GM19238 (cell line): ENCODE data around the gene ZFP69B.
"Not testable (repeated sequence)": the region's sequence is repeated elsewhere in the genome, so short reads cannot be mapped to it uniquely, and the experiment has no call there.

Experiments used
- DNase-seq: peaks from one replicate; pipeline ENCODE4 v3.0.0; 2011; ENCODE audit warnings: low spot score; ENCODE audit not compliant: insufficient read length

ZFP69B gene

GRCh38 chr1:40435876-40436275 is 14.4 kb upstream of the ZFP69B start:
- no peak for DNase-seq

GRCh38 chr1:40438391-40439015 is 11.8 kb upstream of the ZFP69B start:
- no peak for DNase-seq

- DNase-seq = no peak
Measured at GRCh38 chr1:40439247-40439646, 11.0 kb upstream of the ZFP69B start.

- peak; percentile 10 for DNase-seq
Measured at GRCh38 chr1:40450495-40451237, 390 bp downstream of the ZFP69B start.

- DNase-seq = no peak
Measured at GRCh38 chr1:40451238-40451585, 936 bp downstream of the ZFP69B start.

GRCh38 chr1:40454873-40455272 is 4.6 kb downstream of the ZFP69B start:
- DNase-seq = no peak

- DNase-seq = no peak
Measured at GRCh38 chr1:40462956-40463590, 12.8 kb downstream of the ZFP69B start.

- no peak for DNase-seq
Measured at GRCh38 chr1:40469327-40469726, 19.1 kb downstream of the ZFP69B start.

- no peak for DNase-seq
Measured at GRCh38 chr1:40475268-40475667, 25.0 kb downstream of the ZFP69B start.

- DNase-seq = peak; percentile 77
Measured at GRCh38 chr1:40476924-40477677, 26.8 kb downstream of the ZFP69B start, which contains the start of gene ZFP69. Gene ZFP69 (plus strand): TSS chr1:40477290. CDS start chr1:40479362, 2,072 bp downstream.

GRCh38 chr1:40477678-40478053 is 27.4 kb downstream of the ZFP69B start:
- peak; percentile 14 for DNase-seq

GRCh38 chr1:40478276-40478675 is 28.0 kb downstream of the ZFP69B start:
- DNase-seq = no peak

GRCh38 chr1:40479156-40479555 is 28.9 kb downstream of the ZFP69B start:
- DNase-seq = no peak

GRCh38 chr1:40495315-40495903 is 45.1 kb downstream of the ZFP69B start:
- DNase-seq = no peak

- DNase-seq = not testable (repeated sequence)
Measured at GRCh38 chr1:40502651-40503050, 52.4 kb downstream of the ZFP69B start.

GRCh38 chr1:40507973-40508372 is 57.7 kb downstream of the ZFP69B start:
- DNase-seq = no peak

GRCh38 chr1:40508375-40509341 is 58.4 kb downstream of the ZFP69B start, which contains the start of gene EXO5:
Gene EXO5 (plus strand): TSS chr1:40508767. CDS start chr1:40514545, 5,778 bp downstream.
- DNase-seq = peak; percentile 69
